DOHH2 (cell line): ENCODE data around the gene CXCL1.

Experiments
- H3F3A ChIP-seq: fragments of 200-600 bp; sonication (generic), shearing (Covaris generic); 2 replicates; pipeline ENCODE4 v1.6.0; 2016; ENCODE audit warnings: antibody characterized with exemption, mild to moderate bottlenecking; ENCODE audit not compliant: control insufficient read depth, insufficient read depth
- H3K27ac ChIP-seq: fragments of 200-600 bp; sonication (generic); 2 replicates; pipeline ENCODE4 v1.5.1; 2014; ENCODE audit warnings: low read depth, mild to moderate bottlenecking, low read length, moderate library complexity
- H3K27me3 ChIP-seq: fragments of 200-600 bp; sonication (generic); 2 replicates; pipeline ENCODE4 v1.6.1; 2014; ENCODE audit warnings: mild to moderate bottlenecking, low read length, mixed read lengths; ENCODE audit not compliant: control insufficient read depth
- H3K36me3 ChIP-seq: fragments of 200-600 bp; sonication (generic); 2 replicates; pipeline ENCODE4 v1.6.1; 2014; ENCODE audit warnings: mild to moderate bottlenecking, low read length, moderate library complexity, mixed read lengths; ENCODE audit not compliant: control insufficient read depth
- H3K4me1 ChIP-seq: fragments of 200-600 bp; sonication (generic); 2 replicates; pipeline ENCODE4 v1.6.1; 2014; ENCODE audit warnings: mild to moderate bottlenecking, low read length, mixed read lengths; ENCODE audit not compliant: control insufficient read depth
- H3K4me2 ChIP-seq: fragments of 200-600 bp; sonication (generic); 2 replicates; pipeline ENCODE4 v1.6.0; 2014; ENCODE audit warnings: mild to moderate bottlenecking, low read length, moderate library complexity
- H3K4me3 ChIP-seq: fragments of 200-600 bp; sonication (generic); 2 replicates; pipeline ENCODE4 v1.5.1; 2014; ENCODE audit warnings: mild to moderate bottlenecking, low read length, mixed read lengths
- H3K79me2 ChIP-seq: fragments of 200-600 bp; sonication (generic); 2 replicates; pipeline ENCODE4 v1.6.1; 2014; ENCODE audit warnings: mild to moderate bottlenecking, low read length, mixed read lengths; ENCODE audit not compliant: control insufficient read depth
- H3K9me2 ChIP-seq: fragments of 200-600 bp; sonication (generic); replicated peaks from 2 replicates; pipeline ENCODE4 v1.6.1; 2014; ENCODE audit warnings: mild to moderate bottlenecking, low read length, mixed read lengths; ENCODE audit not compliant: control insufficient read depth
- H3K9me3 ChIP-seq: fragments of 200-600 bp; sonication (generic); 2 replicates; pipeline ENCODE4 v1.6.1; 2014; ENCODE audit warnings: antibody characterized with exemption, low read length, mixed read lengths; ENCODE audit not compliant: control insufficient read depth, insufficient read depth
- H4K20me1 ChIP-seq: fragments of 200-600 bp; sonication (generic); 2 replicates; pipeline ENCODE4 v1.6.0; 2014; ENCODE audit warnings: low read depth, mild to moderate bottlenecking, antibody characterized with exemption, low read length, moderate library complexity; ENCODE audit not compliant: control insufficient read depth, insufficient read depth
- CTCF ChIP-seq: fragments of 200-600 bp; sonication (generic); IDR thresholded peaks from one replicate; pipeline ENCODE4 v1.5.1; 2014; ENCODE audit warnings: antibody characterized with exemption, mild to moderate bottlenecking, low read depth, low read length; ENCODE audit not compliant: poor library complexity, severe bottlenecking
- EZH2phosphoT487 ChIP-seq: fragments of 200-600 bp; sonication (generic); IDR thresholded peaks from 2 replicates; pipeline ENCODE4 v1.6.1; 2017; ENCODE audit warnings: borderline replicate concordance, mild to moderate bottlenecking, antibody characterized with exemption, low read length, moderate library complexity, mixed read lengths

Gene CXCL1

GRCh38 chr4:73870260-73870659 lies 1.1 kb downstream of the CXCL1 start:
- H3K4me3 ChIP-seq: no peak overlapping the region
- H3K27me3 ChIP-seq: no peaks in the 10 kb centered on the region
- no peaks in the 10 kb centered on the region for H3K9me2 ChIP-seq
- H4K20me1 ChIP-seq: no peaks in the 10 kb centered on the region
- no peaks in the 10 kb centered on the region for H3K36me3 ChIP-seq
- H3K27ac ChIP-seq: no peak overlapping the region
- H3K4me1 ChIP-seq: no peaks in the 10 kb centered on the region
- H3K9me3 ChIP-seq: no peaks in the 10 kb centered on the region
- no peaks in the 10 kb centered on the region for H3F3A ChIP-seq
- no peak overlapping the region for H3K4me2 ChIP-seq
- TF ChIP-seq EZH2phosphoT487 (no peak), CTCF (no peak)
- no peaks in the 10 kb centered on the region for H3K79me2 ChIP-seq

DNA sequence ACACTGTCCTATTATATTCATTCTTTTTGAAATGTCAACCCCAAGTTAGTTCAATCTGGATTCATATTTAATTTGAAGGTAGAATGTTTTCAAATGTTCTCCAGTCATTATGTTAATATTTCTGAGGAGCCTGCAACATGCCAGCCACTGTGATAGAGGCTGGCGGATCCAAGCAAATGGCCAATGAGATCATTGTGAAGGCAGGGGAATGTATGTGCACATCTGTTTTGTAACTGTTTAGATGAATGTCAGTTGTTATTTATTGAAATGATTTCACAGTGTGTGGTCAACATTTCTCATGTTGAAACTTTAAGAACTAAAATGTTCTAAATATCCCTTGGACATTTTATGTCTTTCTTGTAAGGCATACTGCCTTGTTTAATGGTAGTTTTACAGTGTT lies 1.6 kb downstream of the CXCL1 start:
- no peak overlapping the region for H3K4me2 ChIP-seq
- H3K36me3 ChIP-seq: no peaks in the 10 kb centered on the region
- H3K9me2 ChIP-seq: no peaks in the 10 kb centered on the region
- no peaks in the 10 kb centered on the region for H3K79me2 ChIP-seq
- TF ChIP-seq EZH2phosphoT487 (no peak), CTCF (no peak)
- no peaks in the 10 kb centered on the region for H3K4me1 ChIP-seq
- H3K9me3 ChIP-seq: no peaks in the 10 kb centered on the region
- no peak overlapping the region for H3K27ac ChIP-seq
- no peaks in the 10 kb centered on the region for H4K20me1 ChIP-seq
- H3F3A ChIP-seq: no peaks in the 10 kb centered on the region
- H3K4me3 ChIP-seq: no peak overlapping the region
- no peaks in the 10 kb centered on the region for H3K27me3 ChIP-seq

GRCh38 chr4:73871511-73872310 lies 2.5 kb downstream of the CXCL1 start:
- Histone ChIP-seq H3K27me3 (no peaks in the 10 kb centered on the region), H3K4me1 (no peaks in the 10 kb centered on the region), H3F3A (no peaks in the 10 kb centered on the region), H3K79me2 (no peaks in the 10 kb centered on the region), H3K9me2 (no peaks in the 10 kb centered on the region), H3K9me3 (no peaks in the 10 kb centered on the region), H3K36me3 (no peaks in the 10 kb centered on the region), H3K4me2 (no peak overlapping the region), H4K20me1 (no peaks in the 10 kb centered on the region), H3K27ac (no peak overlapping the region), H3K4me3 (no peak overlapping the region)
- TF ChIP-seq CTCF (no peak), EZH2phosphoT487 (no peak)
